ENCODE data around the gene SPG7.
A peak's percentile ranks its signal among the peaks of the same experiment; 100 is the strongest.

The SPG7 gene

DNA sequence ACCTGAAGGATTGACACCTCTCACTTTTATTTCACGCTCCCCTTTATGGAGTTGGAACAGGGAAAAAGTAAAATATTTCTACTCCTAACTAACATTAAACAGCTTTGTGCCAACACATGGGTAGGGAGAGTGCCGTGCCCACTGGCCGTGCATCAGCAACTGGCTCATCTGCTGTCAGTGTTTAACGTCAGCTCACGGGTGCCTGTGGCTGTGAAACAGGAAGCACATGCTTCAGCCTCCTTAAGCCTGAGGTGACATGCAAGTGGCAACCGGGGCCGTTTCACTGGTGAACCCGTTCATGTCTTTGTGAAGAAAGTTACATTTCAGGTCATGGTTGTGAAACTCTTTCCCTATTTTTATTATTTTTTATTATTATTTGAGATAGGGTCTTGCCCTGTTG, 3.2 kb downstream of the SPG7 start:
- DNase-seq (ENCODE audit: low spot score) (no peak), FAIRE-seq (no peak)

DNA sequence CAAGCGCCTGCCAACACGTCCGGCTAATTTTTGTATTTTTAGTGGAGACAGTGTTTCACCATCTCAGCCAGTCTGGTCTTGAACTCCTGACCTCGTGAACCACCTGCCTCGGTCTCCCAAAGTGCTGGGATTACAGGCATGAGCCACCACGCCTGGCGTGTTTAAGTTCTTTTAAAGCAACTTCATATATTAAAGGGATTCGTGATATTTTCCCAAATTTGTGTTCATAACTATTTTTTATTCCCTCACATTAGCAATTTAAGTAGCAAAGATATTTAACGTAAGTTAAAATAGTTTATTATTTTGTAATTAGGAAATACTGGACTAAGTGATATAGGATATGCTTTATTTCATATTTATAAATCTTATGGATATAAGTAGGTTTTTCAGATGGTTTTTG, 4.2 kb downstream of the SPG7 start:
- FAIRE-seq (no peak), DNase-seq (ENCODE audit: low spot score) (no peak)

DNA sequence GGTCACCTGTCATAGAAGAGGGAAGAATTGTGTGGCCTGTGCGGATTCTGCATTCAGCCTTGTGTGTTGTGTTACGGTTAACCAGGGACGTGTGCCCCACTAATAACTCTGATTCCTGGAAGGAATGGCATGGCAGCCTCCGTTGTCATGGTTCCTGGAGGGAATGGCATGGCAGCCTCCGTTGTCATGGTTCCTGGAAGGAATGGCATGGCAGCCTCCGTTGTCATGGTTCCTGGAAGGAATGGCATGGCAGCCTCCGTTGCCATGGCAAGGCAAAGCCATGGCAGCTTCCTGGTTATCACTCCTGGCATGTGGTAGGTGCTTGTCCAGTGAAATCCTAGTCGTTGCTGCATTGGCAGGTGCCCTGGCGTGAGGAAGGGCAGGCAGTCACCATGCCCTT, 8.9 kb downstream of the SPG7 start:
- FAIRE-seq (no peak), DNase-seq (ENCODE audit: low spot score) (no peak)

DNA sequence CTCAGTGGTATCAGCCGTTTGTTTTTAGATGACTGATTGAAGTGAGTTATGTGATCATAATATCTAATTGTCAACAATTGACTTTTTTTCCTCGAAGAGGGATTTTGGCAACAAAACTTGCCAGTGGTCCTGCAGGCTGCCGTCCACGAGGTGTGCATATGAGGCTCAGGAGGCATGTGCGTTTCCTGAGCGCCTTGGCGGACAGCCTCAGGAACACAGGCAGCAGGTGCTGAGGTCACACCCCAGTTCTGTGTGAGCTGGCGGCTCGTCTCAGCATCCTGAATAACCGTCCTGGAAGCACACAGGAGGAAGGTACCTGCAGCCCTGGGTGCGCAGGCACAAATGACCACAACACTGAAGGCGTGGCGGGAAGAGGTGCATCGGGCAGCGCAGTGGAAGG, 11.7 kb downstream of the SPG7 start:
- FAIRE-seq, result no peak
- DNase-seq (ENCODE audit: low spot score), result no peak

DNA sequence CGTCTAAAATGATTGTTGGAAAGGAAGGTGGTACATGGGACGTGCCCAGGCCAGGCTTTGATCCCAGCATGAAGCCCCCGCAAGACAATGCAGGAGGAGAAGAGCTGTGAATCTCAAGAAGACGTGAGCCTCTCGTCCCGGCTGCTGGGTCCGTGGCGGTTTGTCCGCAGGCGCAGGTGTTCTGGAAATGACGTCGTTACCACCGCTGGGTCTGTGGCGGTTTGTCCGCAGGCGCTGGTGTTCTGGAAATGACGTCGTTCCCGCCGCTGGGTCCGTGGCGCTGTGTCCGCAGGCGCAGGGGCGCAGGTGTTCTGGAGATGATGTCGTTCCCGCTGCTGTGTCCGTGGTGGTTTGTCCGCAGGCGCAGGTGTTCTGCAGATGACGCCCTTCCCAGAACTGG, 14.1 kb downstream of the SPG7 start:
- FAIRE-seq, result no peak

DNA sequence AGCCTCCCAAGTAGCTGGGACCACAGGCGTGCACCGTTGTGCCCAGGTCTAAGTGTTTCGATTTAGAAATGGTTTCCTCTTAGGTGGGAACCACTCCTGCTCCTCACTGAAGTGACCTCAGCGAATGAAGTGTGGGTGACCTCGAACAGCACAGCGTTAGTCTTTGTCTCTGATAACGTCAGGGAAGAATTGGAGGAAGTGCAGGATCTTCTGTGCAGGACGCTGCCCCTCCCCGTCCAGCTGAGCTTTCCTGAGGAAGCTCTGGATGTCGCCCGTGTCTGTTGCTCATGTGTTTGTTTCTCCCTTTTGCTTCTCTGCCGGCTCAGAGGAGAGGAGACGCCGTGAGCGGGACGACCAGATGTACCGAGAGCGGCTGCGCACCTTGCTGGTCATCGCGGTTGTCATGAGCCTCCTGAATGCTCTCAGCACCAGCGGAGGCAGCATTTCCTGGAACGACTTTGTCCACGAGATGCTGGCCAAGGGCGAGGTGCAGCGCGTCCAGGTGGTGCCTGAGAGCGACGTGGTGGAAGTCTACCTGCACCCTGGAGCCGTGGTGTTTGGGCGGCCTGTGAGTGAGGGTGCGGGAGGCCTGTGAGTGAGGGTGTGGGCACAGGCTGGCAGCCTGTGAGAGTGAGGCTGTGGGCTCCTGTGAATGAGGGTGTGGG, 15.6 kb downstream of the SPG7 start:
- DNase-seq (ENCODE audit: low spot score), result no peak
- FAIRE-seq, result no peak

More for the DNA sequence above, 14.1 kb downstream of the SPG7 start:
- DNase-seq (ENCODE audit: low spot score), result no peak

DNA sequence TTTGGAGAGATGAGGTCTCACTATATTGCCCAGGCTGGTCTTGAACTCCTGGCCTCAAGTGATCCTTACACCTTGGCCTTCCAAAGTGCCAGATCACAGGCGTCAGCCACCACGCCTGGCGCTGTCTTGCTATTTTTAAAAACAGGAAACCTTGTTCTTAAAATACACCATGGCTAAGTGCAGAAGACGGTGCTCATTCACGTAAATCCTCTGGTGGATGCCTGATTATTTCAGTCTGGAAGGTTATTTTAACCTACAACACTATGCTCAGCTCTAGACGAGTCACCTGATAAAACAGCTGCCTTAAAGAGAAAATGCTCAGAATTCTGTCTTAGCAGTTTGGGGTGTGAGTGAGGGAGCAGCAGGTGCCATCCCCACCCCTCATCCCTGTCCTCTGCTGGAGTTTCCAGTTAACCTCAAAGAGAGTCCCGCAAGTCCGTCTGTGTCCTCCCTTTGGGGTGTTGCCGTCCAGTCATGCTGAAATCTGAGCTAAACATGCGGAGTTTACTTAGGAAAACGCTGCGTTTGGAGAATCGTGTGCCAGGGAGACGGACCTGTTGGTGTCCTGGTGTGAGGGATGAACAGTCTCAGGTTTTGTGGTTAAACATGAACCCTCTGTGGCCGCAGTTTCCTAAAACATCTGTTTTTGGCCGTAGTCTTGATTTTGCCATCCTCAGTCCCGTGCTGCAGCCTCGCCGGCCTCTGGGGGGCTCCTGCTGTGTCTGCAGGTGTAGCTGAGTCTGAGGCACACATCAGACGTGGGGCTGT, 17.1 kb downstream of the SPG7 start:
- DNase-seq (ENCODE audit: low spot score) (no peak), FAIRE-seq (no peak)

DNA sequence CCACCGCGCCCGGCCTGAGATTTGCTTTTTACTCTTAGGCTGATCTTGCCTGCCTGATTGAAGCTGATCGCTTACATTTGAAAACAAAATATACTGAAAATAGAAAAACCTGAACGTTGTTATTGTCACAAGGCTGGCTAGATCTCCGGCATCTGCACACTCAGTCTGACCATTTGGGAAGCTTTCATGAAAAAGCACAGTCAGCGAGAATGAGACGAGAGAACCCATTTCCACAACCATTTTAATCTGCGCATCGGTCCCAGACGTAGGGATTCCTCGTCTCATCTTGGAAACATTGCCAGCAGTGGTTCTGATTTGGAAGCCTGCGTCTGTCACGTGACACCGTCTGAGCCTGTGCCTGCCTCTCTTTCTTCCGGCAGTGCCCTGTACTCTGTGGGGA, 20.9 kb downstream of the SPG7 start:
- DNase-seq (ENCODE audit: low spot score) (no peak), FAIRE-seq (no peak)

DNA sequence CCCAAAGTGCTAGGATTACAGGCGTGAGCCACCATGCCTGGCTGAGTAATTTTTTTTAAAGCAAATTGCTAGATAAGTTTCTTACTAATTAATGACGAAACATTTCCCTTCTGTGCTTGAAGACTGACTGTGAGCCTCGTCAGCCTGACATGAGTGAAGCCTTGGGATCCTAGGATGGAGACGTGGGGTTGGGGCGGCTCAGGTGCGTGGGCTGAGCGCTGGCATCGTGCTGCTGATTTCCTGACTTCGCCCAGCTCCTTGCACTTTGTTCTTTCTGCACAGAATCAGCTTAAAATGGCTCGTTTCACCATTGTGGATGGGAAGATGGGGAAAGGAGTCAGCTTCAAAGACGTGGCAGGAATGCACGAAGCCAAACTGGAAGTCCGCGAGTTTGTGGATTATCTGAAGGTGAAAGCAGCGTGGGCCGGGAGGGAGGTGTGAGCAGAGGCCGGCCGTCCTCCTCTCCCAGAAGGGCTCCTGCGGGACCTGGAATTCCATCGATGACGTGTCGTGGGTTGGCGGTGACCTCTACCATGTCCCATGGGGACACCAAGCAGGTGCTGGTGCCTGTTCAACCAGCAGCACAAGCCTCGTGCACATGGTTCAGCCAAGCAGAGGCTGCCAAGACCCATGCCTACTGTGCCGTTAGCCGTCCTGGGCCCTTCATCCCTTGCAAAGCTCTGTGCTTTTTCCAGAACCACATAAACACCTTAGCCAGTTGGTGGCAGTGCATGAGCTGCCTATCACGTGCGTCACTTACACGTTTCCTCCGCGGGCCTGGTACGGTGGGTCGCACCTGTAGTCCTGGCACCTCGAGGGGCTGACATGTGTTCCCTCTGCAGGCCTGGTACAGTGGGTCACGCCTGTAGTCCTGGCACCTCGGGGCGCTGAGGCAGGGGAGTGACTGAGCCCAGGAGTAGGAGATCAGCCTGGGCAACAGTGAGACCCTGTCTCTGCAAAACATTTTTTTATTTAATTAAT, 22.5 kb downstream of the SPG7 start:
- FAIRE-seq (no peak), DNase-seq (ENCODE audit: low spot score) (no peak)

DNA sequence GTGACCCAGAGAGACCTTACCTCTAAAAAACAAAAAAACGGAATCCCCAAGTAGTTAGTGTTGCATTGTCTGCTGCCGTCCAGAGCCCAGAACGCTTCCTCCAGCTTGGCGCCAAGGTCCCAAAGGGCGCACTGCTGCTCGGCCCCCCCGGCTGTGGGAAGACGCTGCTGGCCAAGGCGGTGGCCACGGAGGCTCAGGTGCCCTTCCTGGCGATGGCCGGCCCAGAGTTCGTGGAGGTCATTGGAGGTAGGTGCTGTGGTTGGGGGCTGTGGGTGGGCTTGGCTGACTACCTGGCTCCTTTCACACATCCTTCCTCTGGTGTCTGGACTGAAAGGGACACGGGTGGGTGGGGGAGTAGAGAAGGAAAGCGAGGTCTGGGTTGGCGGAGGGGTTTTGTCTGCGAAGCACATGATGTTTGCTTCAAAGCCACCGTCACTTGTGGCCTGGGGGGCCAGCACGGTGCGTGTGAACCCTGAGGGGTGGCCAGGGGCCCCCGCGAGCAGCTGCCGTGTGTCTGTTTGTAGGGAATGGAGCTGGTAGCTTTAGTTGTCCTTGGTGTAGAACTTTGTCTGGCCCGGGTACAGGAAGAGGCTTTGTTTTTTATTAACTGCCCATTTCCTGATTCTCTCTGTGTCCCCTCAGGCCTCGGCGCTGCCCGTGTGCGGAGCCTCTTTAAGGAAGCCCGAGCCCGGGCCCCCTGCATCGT, 23.8 kb downstream of the SPG7 start:
- FAIRE-seq (no peak), DNase-seq (ENCODE audit: low spot score) (no peak)

DNA sequence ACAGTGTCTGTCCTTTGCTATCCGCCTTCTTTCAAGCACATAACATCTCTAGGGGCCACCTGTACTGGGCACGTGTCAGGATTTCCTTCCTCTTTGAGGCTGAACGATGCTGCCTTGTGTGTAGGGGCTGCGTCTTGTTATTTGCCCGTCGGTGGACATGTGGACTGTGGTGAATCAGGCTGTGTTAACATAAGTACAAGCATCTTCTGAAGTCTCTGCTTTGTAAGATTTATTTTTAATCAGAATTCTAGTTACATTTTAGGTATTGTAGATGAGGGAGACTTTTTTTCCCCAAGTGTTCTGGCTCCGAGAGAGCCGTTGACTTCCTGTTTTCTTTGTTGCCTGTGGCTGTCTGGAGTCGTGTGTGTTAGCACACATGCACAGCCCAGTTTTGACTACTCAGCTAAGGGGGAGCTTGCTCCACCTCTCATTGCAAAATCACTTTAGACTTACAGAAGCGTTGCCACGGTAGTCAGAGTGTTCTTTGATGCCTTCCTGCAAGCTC, 26.1 kb downstream of the SPG7 start:
- DNase-seq (ENCODE audit: low spot score), result no peak

DNA sequence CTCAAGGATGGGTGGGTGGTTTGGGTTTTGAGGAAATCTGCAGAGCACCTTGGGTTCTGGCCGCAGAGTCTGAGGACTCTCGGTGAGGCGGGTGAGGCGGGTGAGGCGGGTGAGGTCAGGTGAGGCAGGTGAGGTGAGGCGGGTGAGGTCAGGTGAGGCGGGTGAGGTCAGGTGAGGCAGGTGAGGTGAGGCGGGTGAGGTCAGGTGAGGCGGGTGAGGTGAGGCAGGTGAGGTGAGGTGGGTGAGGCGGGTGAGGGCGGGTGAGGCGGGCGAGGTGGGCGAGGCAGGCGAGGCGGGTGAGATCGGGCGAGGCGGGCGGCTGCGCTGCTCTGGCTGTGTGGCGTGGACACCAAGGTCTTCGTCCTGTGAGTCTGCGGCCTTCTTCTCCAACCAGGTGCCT, 28.2 kb downstream of the SPG7 start:
- DNase-seq (ENCODE audit: low spot score), result no peak
- peak; percentile 97 for FAIRE-seq

More for the DNA sequence above, 26.1 kb downstream of the SPG7 start:
- FAIRE-seq, result no peak

DNA sequence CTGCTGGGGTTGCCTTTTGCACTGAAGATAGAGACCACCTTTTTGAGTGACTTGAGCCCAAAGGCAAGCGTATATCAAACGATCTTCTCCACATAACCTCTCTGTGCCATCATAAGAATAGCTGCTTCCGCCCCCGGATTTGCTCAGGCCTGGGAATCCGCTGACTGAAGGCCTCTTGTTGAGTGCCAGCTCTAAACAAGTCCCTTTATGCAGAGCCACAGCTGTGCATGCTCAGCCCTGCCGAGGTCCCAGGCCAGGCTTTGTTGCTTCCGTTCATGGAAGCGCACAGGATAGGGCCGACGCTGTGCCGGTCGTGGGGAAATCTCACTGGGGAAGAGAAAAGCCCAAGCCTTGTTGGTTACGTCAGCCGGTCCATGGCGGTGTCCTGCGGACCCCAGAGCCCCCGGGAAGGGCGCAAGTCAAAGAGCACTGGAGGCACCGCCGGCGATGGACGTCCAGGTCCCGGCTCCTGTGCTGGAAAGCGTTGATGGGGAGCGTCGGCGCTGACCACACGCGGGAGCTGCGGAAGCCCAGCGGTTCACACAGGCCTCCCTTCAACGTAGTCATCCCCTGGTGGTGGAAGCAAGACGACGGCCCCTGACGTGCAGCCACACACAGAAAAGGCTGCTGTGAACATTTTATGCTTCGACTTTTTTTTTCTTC, 28.8 kb downstream of the SPG7 start:
- DNase-seq (ENCODE audit: low spot score), result no peak

DNA sequence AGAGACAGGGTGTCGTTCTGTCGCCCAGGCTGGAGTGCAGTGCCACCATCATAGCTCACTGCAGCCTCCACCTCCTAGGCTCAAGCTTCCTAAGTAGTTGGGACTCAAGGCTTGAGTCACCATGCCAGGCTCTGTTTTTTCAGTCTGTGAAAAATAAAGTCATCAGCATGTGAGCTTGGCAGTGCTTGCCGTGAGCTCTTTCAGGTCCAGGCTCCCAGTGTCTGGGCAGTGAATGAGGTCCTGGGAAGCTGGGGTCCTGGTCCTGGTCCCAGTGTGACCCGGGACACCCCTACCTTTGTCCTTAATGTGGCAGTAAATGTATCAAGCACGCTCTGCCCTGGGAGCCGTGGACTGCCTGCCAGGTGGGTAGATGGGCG, 29.3 kb downstream of the SPG7 start:
- no peak for FAIRE-seq
- no peak for DNase-seq (ENCODE audit: low spot score)

More for the DNA sequence above, 28.8 kb downstream of the SPG7 start:
- FAIRE-seq, result no peak

DNA sequence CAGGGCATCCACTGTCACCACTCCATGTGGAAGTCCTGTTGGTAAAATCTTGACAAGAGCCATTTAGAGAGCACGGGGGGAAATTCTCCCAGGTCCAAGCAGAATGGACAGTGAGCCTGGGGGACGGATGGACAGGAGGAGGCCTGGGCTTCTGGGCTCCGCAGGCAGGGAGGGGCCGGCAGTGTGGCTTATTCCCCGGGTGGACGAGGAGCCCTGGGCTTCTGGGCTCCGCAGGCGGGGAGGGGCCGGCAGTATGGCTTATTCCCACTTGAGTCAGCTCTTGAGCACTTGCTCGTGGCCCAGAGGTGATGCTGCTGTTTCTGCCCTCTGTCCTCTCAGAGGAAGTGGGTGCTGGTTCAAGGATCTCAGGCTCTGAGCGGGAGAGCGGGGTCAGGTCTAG, 30.1 kb downstream of the SPG7 start:
- DNase-seq (ENCODE audit: low spot score) (no peak), FAIRE-seq (no peak)

DNA sequence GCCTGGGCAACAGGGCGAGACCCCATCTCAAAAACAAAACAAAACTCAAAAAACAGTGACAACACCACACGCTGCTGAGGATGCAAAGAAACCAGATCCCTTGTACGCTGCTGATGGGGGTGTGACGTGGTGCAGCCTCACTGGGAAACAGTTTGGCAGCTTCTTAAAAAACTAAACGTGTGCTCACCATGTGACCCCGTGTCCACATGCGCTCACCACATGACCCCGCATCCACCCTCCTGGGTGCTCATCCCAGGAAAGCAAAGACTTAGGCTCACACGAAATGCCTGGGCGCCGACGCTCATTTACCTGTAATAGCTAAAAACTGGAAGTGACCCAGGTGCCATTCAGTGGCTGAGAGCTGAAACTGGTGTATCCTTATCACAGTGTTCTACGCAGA, 32.4 kb downstream of the SPG7 start:
- FAIRE-seq, result no peak

DNA sequence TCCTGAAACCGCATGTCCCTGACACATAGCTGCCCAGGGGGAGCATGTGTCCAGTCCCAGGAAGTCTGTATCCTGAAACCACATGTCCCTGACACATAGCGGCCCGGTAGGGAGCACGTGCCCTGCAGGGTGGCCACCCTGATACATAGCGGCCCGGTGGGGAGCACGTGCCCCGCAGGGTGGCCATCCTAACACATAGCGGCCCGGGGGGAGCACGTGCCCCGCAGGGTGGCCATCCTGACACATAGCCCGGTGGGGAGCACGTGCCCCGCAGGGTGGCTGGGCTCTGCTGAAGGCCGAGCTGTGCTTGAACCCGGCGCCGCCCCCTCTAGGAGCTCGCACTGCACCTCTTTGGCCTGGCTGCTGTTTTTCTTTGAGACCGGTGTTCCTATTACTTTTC, 33.6 kb downstream of the SPG7 start:
- DNase-seq (ENCODE audit: low spot score) (no peak), FAIRE-seq (no peak)

More for the DNA sequence above, 32.4 kb downstream of the SPG7 start:
- DNase-seq (ENCODE audit: low spot score), result no peak

DNA sequence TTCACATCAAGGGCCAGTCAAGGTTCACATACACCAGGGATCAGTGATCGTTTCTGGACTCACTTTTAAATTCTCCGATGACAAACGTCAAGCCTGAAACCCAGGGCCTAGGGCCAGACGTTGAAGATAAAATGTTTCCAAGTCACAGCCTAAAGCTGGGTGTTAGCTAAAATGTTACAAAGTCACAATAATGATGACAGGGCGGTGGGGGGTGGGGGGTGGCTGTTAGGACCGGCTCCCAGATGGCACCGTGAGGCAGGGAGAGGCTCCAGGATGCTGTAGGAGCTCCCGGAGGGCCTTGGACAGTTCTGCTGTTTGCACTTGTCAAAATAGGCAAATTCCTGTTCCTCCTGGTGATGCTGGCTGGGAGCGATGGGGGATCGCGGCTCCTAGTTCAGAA, 35.9 kb downstream of the SPG7 start:
- DNase-seq (ENCODE audit: low spot score) (no peak), FAIRE-seq (no peak)

DNA sequence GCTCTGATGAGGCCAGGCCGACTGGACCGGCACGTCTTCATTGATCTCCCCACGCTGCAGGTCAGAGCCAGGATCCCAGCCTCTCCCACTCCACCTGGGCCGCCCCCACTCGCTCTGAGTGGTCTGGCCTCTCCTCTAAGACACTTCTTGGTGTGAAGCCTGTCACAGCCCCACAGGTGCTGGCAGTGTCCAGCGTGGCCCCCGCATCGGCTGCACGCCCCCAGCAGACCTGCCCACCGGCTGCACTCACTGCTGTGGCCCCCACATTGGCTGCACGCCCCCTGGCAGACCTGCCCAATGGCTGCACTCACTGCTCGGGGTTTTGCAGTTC, 36.5 kb downstream of the SPG7 start:
- DNase-seq (ENCODE audit: low spot score) (no peak), FAIRE-seq (no peak)

DNA sequence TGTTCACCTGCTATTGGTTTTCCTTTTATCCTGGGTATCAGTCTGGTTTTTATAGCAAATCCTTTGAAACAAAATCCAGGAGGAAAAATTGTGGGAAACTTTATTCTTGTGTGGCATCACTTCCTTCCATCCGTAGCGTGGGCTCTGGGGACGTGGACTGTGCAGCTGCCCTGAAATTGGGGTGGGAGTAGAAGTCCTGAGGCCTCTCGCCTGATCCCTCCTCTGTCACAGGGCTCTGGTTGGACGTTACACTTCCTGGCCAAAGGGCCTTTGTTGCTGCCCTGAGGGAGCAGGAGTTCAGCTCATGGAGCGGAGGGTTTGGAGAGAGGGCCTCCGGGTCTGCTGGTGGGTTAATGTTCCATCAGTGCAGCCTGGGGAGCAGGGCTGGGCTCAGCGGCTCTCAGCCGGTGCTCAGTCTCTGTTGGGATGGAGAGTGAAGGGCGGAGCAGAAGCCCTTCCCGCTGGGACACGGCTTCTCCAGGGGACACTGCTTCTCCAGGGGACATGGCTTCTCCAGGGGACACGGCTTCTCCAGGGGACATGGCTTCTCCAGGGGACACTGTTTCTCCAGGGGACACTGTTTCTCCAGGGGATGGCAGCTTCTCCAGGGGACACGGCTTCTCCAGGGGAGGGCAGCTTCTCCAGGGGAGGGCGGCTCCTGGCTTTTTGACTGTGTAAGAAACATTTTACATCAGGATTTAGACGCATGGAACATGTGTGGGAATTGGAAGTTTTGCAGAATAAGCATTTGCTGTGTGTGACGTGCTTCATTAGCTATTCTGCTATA, 37.0 kb downstream of the SPG7 start:
- no peak for FAIRE-seq

More for the DNA sequence above, 37.0 kb downstream of the SPG7 start:
- DNase-seq (ENCODE audit: low spot score), result no peak

Data from urothelium cell line (cell line).